Thyroid gland (tissue), 4 donors: ENCODE data around the gene SHF. TPM values are rescaled to one million over a fixed set of nuclear protein-coding genes. Genes with fewer than 3 reads are reported as not detected.

Experiments
- DNase-seq, 2 donors: peaks; one replicate each; pipeline ENCODE4 v3.0.0-alpha.2; 2019
- H3K27ac ChIP-seq, 3 donors: fragments of 200-600 bp; sonication (generic); 1 replicate in 2 of 3; 2 replicates in 1 of 3; pipeline ENCODE4 v1.5.1; 2016 to 2019; ENCODE audit warnings: mild to moderate bottlenecking in 1 of 3, moderate library complexity in 1 of 3
- H3K27me3 ChIP-seq: fragments of 200-600 bp; sonication (generic); one replicate; pipeline ENCODE4 v1.5.1; 2019
- H3K36me3 ChIP-seq, 2 donors: fragments of 200-600 bp; sonication (generic); one replicate each; pipeline ENCODE4 v1.5.1; 2016 to 2019
- H3K4me1 ChIP-seq, 2 donors: fragments of 200-600 bp; sonication (generic); one replicate each; pipeline ENCODE4 v1.5.1; 2017 to 2019
- H3K4me3 ChIP-seq, 3 donors: fragments of 200-600 bp; sonication (generic); replicated peaks in 1 of 3; 1 replicate in 2 of 3; 2 replicates in 1 of 3; pipeline ENCODE4 v1.5.1; 2016; ENCODE audit warnings: mild to moderate bottlenecking in 1 of 3
- H3K9me3 ChIP-seq: fragments of 200-600 bp; sonication (generic); one replicate; pipeline ENCODE4 v1.5.1; 2017
- CTCF ChIP-seq, 6 experiments: fragments of 200-600 bp in 3 of 6; fragments of 450-650 bp in 3 of 6; sonication (generic) in 3 of 6; IDR thresholded peaks; one replicate each; pipeline ENCODE4 v1.5.1; 2016 to 2019; ENCODE audit warnings: antibody characterized with exemption in 6 of 6, mild to moderate bottlenecking in 2 of 6, inconsistent platforms in 1 of 6, moderate library complexity in 1 of 6
- POLR2A ChIP-seq, 2 donors: fragments of 450-650 bp; IDR thresholded peaks; one replicate each; pipeline ENCODE4 v1.6.1; 2017; ENCODE audit warnings: antibody characterized with exemption in 2 of 2, mild to moderate bottlenecking in 2 of 2, moderate library complexity in 1 of 2
- WGBS, 2 donors: methylation state at CpG; one replicate each; pipeline ENCODE4 v1.1.5; 2017; 5-methylcytosine and 5-hydroxymethylcytosine counted together
- intact Hi-C: fragments of 100-400 bp; cut with DNase I; formaldehyde crosslinking; loops from one replicate; pipeline ENCODE4 v1.15.1; 2023
- total RNA-seq, 4 donors: library from RNA; depleted of rRNA; stranded (reverse); fragments of >200 nt; gene quantifications; one replicate each; pipeline ENCODE4 v1.2.3, GENCODE V29; 2016

SHF gene
- total RNA-seq, 4 donors from 2014 or later, result 8.0 to 15.9 (median 8.7) TPM

GRCh38 chr15:45199136-45199810, 11.5 kb upstream of the SHF start:
- intact Hi-C loops, result no loop called here
- no peak for TF ChIP-seq POLR2A (IDR thresholded peaks at IDR 0.05)
- peak in 1 of 6 experiments; percentile 2 for TF ChIP-seq CTCF (IDR thresholded peaks at IDR 0.05)
- peak overlapping the region; percentile 5 to 56 (median 55) for H3K4me3 ChIP-seq
- H3K4me1 ChIP-seq, result peaks cover 13 to 30% of the 10 kb centered on the region in 2 donors
- H3K9me3 ChIP-seq, result no peaks in the 10 kb centered on the region
- peak overlapping the region; percentile 96 to 98 (median 97) for H3K27ac ChIP-seq
- WGBS, 2 donors, result 1 to 3% methylated on average over 25 of the region's 25 CpGs
- no peaks in the 10 kb centered on the region for H3K36me3 ChIP-seq
- H3K27me3 ChIP-seq, result no peaks in the 10 kb centered on the region
- peak; percentile 35 to 37 for DNase-seq

GRCh38 chr15:45198337-45199135, 10.8 kb upstream of the SHF start:
- intact Hi-C loops, result no loop called here
- peak; percentile 95 for DNase-seq
- Histone ChIP-seq H3K9me3 (no peaks in the 10 kb centered on the region), H3K4me3 (peak overlapping the region; percentile 5 to 56 (median 55)), H3K4me1 (peaks cover 10 to 24% of the 10 kb centered on the region in 2 donors), H3K36me3 (no peaks in the 10 kb centered on the region), H3K27me3 (no peaks in the 10 kb centered on the region), H3K27ac (peak overlapping the region; percentile 96 to 98 (median 97))
- TF ChIP-seq POLR2A (IDR thresholded peaks at IDR 0.05) (peak in 1 of 2 donors; percentile 91), CTCF (IDR thresholded peaks at IDR 0.05) (peak; percentile 14 to 72 (median 67))
- WGBS, 2 donors, result 0 to 1% methylated on average over 34 to 41 of the region's 42 CpGs

GRCh38 chr15:45197512-45197911, 9.7 kb upstream of the SHF start:
- 87 to 92% methylated on average over 3 of the region's 3 CpGs for WGBS, 2 donors

GRCh38 chr15:45187578-45187893, 230 bp downstream of the SHF start:
- intact Hi-C loops, result no loop called here
- Histone ChIP-seq H3K9me3 (no peaks in the 10 kb centered on the region), H3K4me3 (peak overlapping the region in 2 of 3 donors; percentile 24 to 74), H3K27ac (peak overlapping the region; percentile 5 to 81 (median 75)), H3K4me1 (peaks cover 5 to 15% of the 10 kb centered on the region in 2 donors), H3K36me3 (no peaks in the 10 kb centered on the region), H3K27me3 (no peaks in the 10 kb centered on the region)
- TF ChIP-seq CTCF (IDR thresholded peaks at IDR 0.05) (no peak), POLR2A (IDR thresholded peaks at IDR 0.05) (no peak)
- WGBS, 2 donors, result no CpG with 5 or more reads among the region's 43 CpGs
- no peak for DNase-seq

More at GRCh38 chr15:45197512-45197911, 9.7 kb upstream of the SHF start:
- Histone ChIP-seq H3K4me1 (peaks cover 0 to 15% of the 10 kb centered on the region in 2 donors), H3K27me3 (no peaks in the 10 kb centered on the region), H3K36me3 (no peaks in the 10 kb centered on the region), H3K4me3 (no peak overlapping the region), H3K9me3 (no peaks in the 10 kb centered on the region), H3K27ac (no peak overlapping the region)
- DNase-seq, result no peak
- TF ChIP-seq POLR2A (IDR thresholded peaks at IDR 0.05) (no peak), CTCF (IDR thresholded peaks at IDR 0.05) (no peak)
- intact Hi-C loops, result no loop called here
